Activated CD8-positive, alpha-beta memory T cell treated with anti-CD3 and anti-CD28 coated beads for 24 hours (primary cell): ENCODE results near the gene TLL2.
A peak's percentile ranks its signal among the peaks of the same experiment; 100 is the strongest.

ENCODE experiments used
- DNase-seq: peaks from one replicate; pipeline ENCODE4 v3.0.0-alpha.2; 2020

TLL2 gene

GRCh38 chr10:96505150-96506136, 8.3 kb downstream of the TLL2 start:
- no peak for DNase-seq

- DNase-seq = no peak
Measured at GRCh38 chr10:96502561-96503282, 11.0 kb downstream of the TLL2 start.

GRCh38 chr10:96501985-96502384, 11.7 kb downstream of the TLL2 start:
- no peak for DNase-seq

GRCh38 chr10:96500519-96500918, 13.2 kb downstream of the TLL2 start:
- no peak for DNase-seq

GRCh38 chr10:96500050-96500449, 13.7 kb downstream of the TLL2 start:
- DNase-seq = no peak

- no peak for DNase-seq
Measured at GRCh38 chr10:96497391-96497790, 16.3 kb downstream of the TLL2 start.

- DNase-seq = peak; percentile 49
Measured at GRCh38 chr10:96496281-96496925, 17.3 kb downstream of the TLL2 start.

- DNase-seq = peak; percentile 32
Measured at GRCh38 chr10:96495544-96495943, 18.2 kb downstream of the TLL2 start.

GRCh38 chr10:96494694-96495093, 19.0 kb downstream of the TLL2 start:
- DNase-seq = peak; percentile 17

GRCh38 chr10:96493871-96494525, 19.7 kb downstream of the TLL2 start:
- DNase-seq = no peak

- no peak for DNase-seq
Measured at GRCh38 chr10:96493254-96493653, 20.5 kb downstream of the TLL2 start.

- DNase-seq = no peak
Measured at GRCh38 chr10:96491303-96491702, 22.4 kb downstream of the TLL2 start.

GRCh38 chr10:96488161-96488935, 25.4 kb downstream of the TLL2 start:
- no peak for DNase-seq

GRCh38 chr10:96482815-96483588, 30.7 kb downstream of the TLL2 start:
- DNase-seq = no peak

GRCh38 chr10:96478355-96478754, 35.4 kb downstream of the TLL2 start:
- DNase-seq = no peak

- DNase-seq = no peak
Measured at GRCh38 chr10:96473866-96474265, 39.9 kb downstream of the TLL2 start.

- DNase-seq = peak; percentile 59
Measured at GRCh38 chr10:96470116-96470743, 43.5 kb downstream of the TLL2 start.

- no peak for DNase-seq
Measured at GRCh38 chr10:96468845-96469244, 44.9 kb downstream of the TLL2 start.

- no peak for DNase-seq
Measured at GRCh38 chr10:96465599-96465998, 48.1 kb downstream of the TLL2 start.

- no peak for DNase-seq
Measured at GRCh38 chr10:96463562-96463961, 50.2 kb downstream of the TLL2 start.
